ENCODE measurements around the gene SIRT3.

GRCh38 chr11:216081-216974, 19.8 kb downstream of the SIRT3 start:
- TF ChIP-seq, protein P1, sequence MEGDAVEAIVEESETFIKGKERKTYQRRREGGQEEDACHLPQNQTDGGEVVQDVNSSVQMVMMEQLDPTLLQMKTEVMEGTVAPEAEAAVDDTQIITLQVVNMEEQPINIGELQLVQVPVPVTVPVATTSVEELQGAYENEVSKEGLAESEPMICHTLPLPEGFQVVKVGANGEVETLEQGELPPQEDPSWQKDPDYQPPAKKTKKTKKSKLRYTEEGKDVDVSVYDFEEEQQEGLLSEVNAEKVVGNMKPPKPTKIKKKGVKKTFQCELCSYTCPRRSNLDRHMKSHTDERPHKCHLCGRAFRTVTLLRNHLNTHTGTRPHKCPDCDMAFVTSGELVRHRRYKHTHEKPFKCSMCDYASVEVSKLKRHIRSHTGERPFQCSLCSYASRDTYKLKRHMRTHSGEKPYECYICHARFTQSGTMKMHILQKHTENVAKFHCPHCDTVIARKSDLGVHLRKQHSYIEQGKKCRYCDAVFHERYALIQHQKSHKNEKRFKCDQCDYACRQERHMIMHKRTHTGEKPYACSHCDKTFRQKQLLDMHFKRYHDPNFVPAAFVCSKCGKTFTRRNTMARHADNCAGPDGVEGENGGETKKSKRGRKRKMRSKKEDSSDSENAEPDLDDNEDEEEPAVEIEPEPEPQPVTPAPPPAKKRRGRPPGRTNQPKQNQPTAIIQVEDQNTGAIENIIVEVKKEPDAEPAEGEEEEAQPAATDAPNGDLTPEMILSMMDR (IDR thresholded peaks at IDR 0.05) = no peak
- no peak for TF ChIP-seq POLR2A (IDR thresholded peaks at IDR 0.05)

Data from body of pancreas (tissue), 4 donors.